ENCODE data around the gene ARHGAP24.

The ARHGAP24 gene

DNA sequence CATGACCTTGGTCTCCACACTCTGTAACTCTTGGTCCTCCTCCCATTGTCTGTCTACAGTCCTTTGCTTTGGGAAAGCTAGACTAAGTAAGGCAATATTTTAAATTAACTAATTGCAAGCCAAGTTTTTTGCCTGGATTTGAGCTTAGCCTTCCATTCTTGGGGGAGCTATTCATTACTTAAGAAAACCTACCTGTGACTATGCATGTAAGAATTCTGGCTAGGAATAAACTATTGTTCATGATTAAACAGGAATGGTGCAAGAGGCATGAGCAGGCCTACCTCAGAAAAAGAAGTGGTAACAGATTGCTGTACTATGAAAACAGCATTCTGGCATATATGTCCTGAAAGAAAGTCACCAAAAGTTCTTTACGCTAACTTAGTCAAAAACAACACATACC, 575.5 kb downstream of the ARHGAP24 start:
- H3K36me3 ChIP-seq: no peaks in the 10 kb centered on the region
- no peak overlapping the region for H3K27ac ChIP-seq
- TF ChIP-seq, protein P1, sequence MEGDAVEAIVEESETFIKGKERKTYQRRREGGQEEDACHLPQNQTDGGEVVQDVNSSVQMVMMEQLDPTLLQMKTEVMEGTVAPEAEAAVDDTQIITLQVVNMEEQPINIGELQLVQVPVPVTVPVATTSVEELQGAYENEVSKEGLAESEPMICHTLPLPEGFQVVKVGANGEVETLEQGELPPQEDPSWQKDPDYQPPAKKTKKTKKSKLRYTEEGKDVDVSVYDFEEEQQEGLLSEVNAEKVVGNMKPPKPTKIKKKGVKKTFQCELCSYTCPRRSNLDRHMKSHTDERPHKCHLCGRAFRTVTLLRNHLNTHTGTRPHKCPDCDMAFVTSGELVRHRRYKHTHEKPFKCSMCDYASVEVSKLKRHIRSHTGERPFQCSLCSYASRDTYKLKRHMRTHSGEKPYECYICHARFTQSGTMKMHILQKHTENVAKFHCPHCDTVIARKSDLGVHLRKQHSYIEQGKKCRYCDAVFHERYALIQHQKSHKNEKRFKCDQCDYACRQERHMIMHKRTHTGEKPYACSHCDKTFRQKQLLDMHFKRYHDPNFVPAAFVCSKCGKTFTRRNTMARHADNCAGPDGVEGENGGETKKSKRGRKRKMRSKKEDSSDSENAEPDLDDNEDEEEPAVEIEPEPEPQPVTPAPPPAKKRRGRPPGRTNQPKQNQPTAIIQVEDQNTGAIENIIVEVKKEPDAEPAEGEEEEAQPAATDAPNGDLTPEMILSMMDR (IDR thresholded peaks at IDR 0.05): no peak
- no peaks in the 10 kb centered on the region for H3K9me3 ChIP-seq
- no peak overlapping the region for H3K4me3 ChIP-seq (ENCODE audit: low read depth in 1 of 2, low read length in 1 of 2)
- no peaks in the 10 kb centered on the region for H3K4me1 ChIP-seq (ENCODE audit: control insufficient read depth in 1 of 2, insufficient read depth in 1 of 2, low read depth in 1 of 2, low read length in 1 of 2)
- H3K27me3 ChIP-seq: peaks cover 6% of the 10 kb centered on the region

Measured in neutrophil (primary cell).